ENCODE results near the gene PET100.

DNA sequence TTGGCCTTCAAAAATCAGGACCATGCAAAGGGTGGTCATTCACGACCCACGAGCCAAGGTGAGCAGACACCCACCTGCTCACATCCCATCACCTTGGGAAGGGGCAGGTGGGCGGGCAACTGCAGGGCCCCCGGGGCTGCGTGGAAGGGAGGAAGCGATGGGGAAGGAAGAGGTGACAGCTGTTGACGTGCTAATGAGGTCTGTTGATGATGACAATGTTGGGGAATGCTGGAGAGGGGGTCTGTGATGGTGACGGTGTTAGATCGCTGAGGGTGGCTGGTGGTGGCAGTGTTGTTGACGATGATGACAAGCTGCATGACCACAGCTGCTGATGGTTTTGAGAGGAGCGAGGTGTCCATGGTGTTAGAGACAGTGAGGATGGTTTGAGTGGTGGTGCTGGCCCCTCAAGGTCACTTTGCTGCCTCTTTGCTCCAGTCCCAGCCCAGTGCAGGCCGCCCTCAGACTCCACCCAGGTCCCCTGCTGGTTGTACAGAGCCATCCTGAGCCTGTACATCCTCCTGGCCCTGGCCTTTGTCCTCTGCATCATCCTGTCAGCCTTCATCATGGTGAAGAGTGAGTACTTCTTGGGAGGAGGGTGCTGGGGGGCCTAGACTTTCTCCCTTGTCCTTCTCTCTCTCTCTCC, 48.2 kb downstream of the PET100 start:
- TF ChIP-seq NR3C1 (IDR thresholded peaks at IDR 0.05), result no peak
- no peak for TF ChIP-seq RNF2 (IDR thresholded peaks at IDR 0.05; ENCODE audit: borderline replicate concordance, low read depth)
- no peak for TF ChIP-seq POLR2A (IDR thresholded peaks at IDR 0.05; ENCODE audit: low read length)

Data from A549 (cell line).